Heart right ventricle (tissue), 16 donors: ENCODE measurements around the gene ADIPOR1. TPM values are rescaled to one million over a fixed set of nuclear protein-coding genes. Genes with fewer than 3 reads are reported as not detected.
"Not testable (repeated sequence)": the region's sequence is repeated elsewhere in the genome, so short reads cannot be mapped to it uniquely, and the experiment has no call there.

Source experiments
- ATAC-seq, 8 donors: fragments of 200-7000 bp; cut with Tn5 transposase; one replicate each; pipeline ENCODE4 v1.9.1; 2020; ENCODE audit warnings: mild to moderate bottlenecking in 8 of 8, moderate library complexity in 8 of 8, moderate number of reproducible peaks in 1 of 8
- DNase-seq, 2 donors: peaks; one replicate each; pipeline ENCODE4 v3.0.0-alpha.2; 2020
- H3K27ac ChIP-seq, 10 donors: fragments of 200-600 bp; sonication (generic) in 2 of 10; one replicate each; pipeline versions ENCODE4 v1.5.0 to v1.8.0; 2020 to 2022; ENCODE audit warnings: mild to moderate bottlenecking in 3 of 10
- H3K27me3 ChIP-seq, 7 donors: fragments of 200-600 bp; one replicate each; pipeline ENCODE4 v1.8.0; 2021 to 2022; ENCODE audit warnings: mild to moderate bottlenecking in 2 of 7
- H3K36me3 ChIP-seq, 9 donors: fragments of 200-600 bp; sonication (generic) in 1 of 9; one replicate each; pipeline versions ENCODE4 v1.5.0 to v1.8.0; 2020 to 2022; ENCODE audit warnings: mild to moderate bottlenecking in 2 of 9
- H3K4me1 ChIP-seq, 9 donors: fragments of 200-600 bp; sonication (generic) in 1 of 9; one replicate each; pipeline versions ENCODE4 v1.5.0 to v1.8.0; 2020 to 2022; ENCODE audit warnings: mild to moderate bottlenecking in 4 of 9
- H3K4me3 ChIP-seq, 10 donors: fragments of 200-600 bp; sonication (generic) in 2 of 10; one replicate each; pipeline versions ENCODE4 v1.5.0 to v1.8.0; 2020 to 2022; ENCODE audit warnings: mild to moderate bottlenecking in 7 of 10, moderate library complexity in 2 of 10
- H3K9me3 ChIP-seq, 11 donors: fragments of 200-600 bp in 10 of 11; sonication (generic) in 2 of 11; one replicate each; pipeline versions ENCODE4 v1.5.0 to v1.8.0; 2013 to 2022; ENCODE audit warnings: mild to moderate bottlenecking in 2 of 11, control low read depth in 1 of 11, moderate library complexity in 1 of 11
- CTCF ChIP-seq, 9 donors: fragments of 200-600 bp; sonication (generic) in 2 of 9; IDR thresholded peaks; one replicate each; pipeline versions ENCODE4 v1.5.0 to v1.8.0; 2021 to 2022; ENCODE audit warnings: antibody characterized with exemption in 9 of 9, mild to moderate bottlenecking in 5 of 9, moderate library complexity in 1 of 9
- WGBS, 2 donors: extraction: QIAGEN DNeasy Blood & Tissue Kit; methylation state at CpG; one replicate each; pipeline ENCODE4 v1.1.7; 2013; ENCODE audit warnings: inconsistent platforms in 1 of 2; 5-methylcytosine and 5-hydroxymethylcytosine counted together
- intact Hi-C, 10 donors: fragments of 100-400 bp; cut with DNase I; formaldehyde crosslinking; loops; one replicate each; pipeline versions ENCODE4 v1.11.1 to v1.14.2; 2022
- polyA plus RNA-seq, 2 donors: library from polyadenylated mRNA; stranded (reverse); fragments of 200-250 nt; gene quantifications; one replicate each; pipeline ENCODE4 v1.2.3, GENCODE V29; 2013
- total RNA-seq, 10 donors: library from RNA; stranded (reverse); fragmentation: NEBNext Ultra II Directional in 3 of 10; extraction: Animal tissue kit (Norgen Biotek cat#: 25700) in 3 of 10; gene quantifications; one replicate each; pipeline versions ENCODE4 v1.2.1 to v1.2.4, GENCODE V29; 2021 to 2023
- donor health status: Arrhythmogenic right ventricular cardiomyopathy.
- donor health status: ischemic (EF 13 %, LVEDD 7.1; RV severe dilation, severe dysfunction).
- donor health status: healthy with polysubstance abuse.
- donor health status: DM: no; HTN: yes; CAD: no.
- donor health status: DM: no; HTN: no; CAD: no.
- donor health status: ischemic (EF 25% LVEDD 6.9; RV normal size, moderate dysfunction).
- donor health status: ischemic (EF 25% LVEDD 5.7; RV mildly dilated, moderate dysfunction).
- donor health status: healthy.
- donor health status: DM: yes; HTN: yes; CAD: no.
- donor health status: Ischemic cardiomyopathy.
- donor health status: ischemic (EF 35%, LVEDD 5.7; RV mildly dilated, moderate dysfunction).
- donor health status: nonischemic (EF 11% LVEDD 7.7; RV severe dilation, severe dysfunction).
- donor health status: DM: yes; HTN: yes; CAD: no.
- donor health status: PGD.
- donor health status: ischemic (EF 29% LVEDD 5.4; RV normal size, mild dysfunction).
- donor health status: nonischemic (EF 23%, LVEDD 6.1; RV moderate dilation, normal function).

The ADIPOR1 gene
- total and polyA plus RNA-seq, 12 donors, result 56.3 to 117 (median 95.0) TPM

DNA sequence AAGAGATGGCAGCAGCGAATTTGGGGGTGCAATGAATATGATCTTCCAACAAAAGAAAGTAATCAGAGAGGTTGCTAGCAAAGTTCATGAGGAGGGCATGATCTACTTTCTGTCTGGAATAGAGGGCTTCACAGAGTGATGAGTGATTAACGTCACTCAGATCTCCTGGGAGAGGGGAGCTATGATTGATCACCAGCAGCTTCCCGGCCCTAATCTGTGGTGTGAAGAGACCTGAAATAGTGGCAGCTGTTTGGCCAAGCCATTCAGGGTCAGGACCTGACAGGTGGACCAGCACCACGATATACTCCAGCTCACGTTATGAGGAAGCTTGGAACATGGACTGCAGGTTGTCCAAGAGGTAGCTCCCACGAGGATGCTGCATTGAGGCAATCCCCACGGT is 29.1 kb upstream of the ADIPOR1 start:
- no peak for DNase-seq
- WGBS, 2 donors, result 66 to 68% methylated on average over 7 of the region's 7 CpGs
- no peak for ATAC-seq
- Histone ChIP-seq H3K4me3 (no peak overlapping the region), H3K36me3 (no peaks in the 10 kb centered on the region), H3K4me1 (peaks cover 0 to 23% (median 0%) of the 10 kb centered on the region in 9 donors), H3K27me3 (peaks cover 0 to 32% (median 0%) of the 10 kb centered on the region in 7 donors), H3K9me3 (peaks cover 0 to 6% (median 0%) of the 10 kb centered on the region in 11 donors), H3K27ac (no peak overlapping the region)
- no peak for TF ChIP-seq CTCF (IDR thresholded peaks at IDR 0.05)
- intact Hi-C loops, result loop anchor here in 1 of 10 donors (10.0 kb wide), 1 partner anchor 62 kb away; the partner anchor contains the start of gene KLHL12

DNA sequence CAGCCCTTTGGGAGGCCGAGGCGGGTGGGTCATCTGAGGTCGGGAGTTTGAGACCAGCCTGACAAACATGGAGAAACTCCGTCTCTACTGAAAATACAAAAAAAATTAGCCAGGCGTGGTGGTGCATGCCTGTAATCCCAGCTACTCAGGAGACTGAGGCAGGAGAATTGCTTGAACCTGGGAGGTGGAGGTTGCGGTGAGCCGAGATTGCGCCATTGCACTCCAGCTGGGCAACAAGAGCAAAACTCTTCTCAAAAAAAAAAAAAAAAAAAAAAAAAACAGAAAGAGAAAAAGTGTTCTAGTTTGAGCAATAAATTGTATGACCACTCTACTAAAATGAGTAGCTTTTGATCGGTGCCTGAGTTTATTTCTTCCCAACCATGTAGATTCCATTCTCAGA is 28.0 kb upstream of the ADIPOR1 start:
- not testable (repeated sequence) for DNase-seq, H3K27ac ChIP-seq, H3K9me3 ChIP-seq, H3K4me3 ChIP-seq, H3K36me3 ChIP-seq, ATAC-seq
- Histone ChIP-seq H3K4me1 (peaks cover 0 to 23% (median 0%) of the 10 kb centered on the region in 9 donors), H3K27me3 (peaks cover 0 to 27% (median 0%) of the 10 kb centered on the region in 7 donors)
- intact Hi-C loops, result loop anchor here in 1 of 10 donors (10.0 kb wide), 1 partner anchor 61 kb away; the partner anchor contains the start of gene KLHL12
- 76 to 85% methylated on average over 9 of the region's 9 CpGs for WGBS, 2 donors

DNA sequence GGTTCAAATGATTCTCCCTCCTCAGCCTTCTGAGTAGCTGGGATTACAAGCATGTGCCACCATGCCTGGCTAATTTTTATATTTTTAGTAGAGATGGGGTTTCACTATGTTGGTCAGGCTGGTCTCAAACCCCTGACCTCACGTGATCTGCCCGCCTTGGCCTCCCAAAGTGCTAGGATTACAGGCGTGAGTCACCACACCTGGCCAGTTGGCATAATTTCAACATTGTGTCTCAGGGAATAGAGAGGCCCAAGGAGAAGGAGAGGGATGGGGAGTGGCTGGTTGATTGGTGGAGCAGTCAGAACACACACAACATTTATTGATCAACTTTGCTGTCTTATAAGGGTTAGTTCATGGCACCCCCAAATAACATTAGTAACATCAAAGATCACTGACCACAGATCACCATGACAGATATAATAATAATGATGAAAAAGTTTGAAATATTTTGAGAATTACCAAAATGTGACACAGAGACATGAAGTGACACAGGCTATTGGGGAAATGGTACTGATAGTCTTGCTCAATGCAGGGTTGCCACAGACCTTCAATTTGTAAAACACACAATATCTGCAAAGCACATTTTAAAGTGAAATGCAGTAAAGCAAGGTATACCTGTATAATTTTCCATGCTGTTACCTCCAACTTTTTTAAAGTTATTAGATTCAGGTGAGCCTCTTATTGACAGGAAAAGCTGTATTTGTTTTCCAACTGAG is 24.8 kb upstream of the ADIPOR1 start:
- intact Hi-C loops, result loop anchor here in 1 of 10 donors (10.0 kb wide), 1 partner anchor 58 kb away; the partner anchor contains the start of gene KLHL12
- Histone ChIP-seq H3K36me3 (no peaks in the 10 kb centered on the region), H3K27me3 (peaks cover 0 to 24% (median 8%) of the 10 kb centered on the region in 7 donors), H3K4me1 (peaks cover 0 to 9% (median 0%) of the 10 kb centered on the region in 9 donors), H3K4me3 (no peak overlapping the region), H3K9me3 (no peaks in the 10 kb centered on the region), H3K27ac (no peak overlapping the region)
- DNase-seq, result no peak
- no peak for ATAC-seq
- 79 to 82% methylated on average over 3 of the region's 3 CpGs for WGBS, 2 donors
- TF ChIP-seq CTCF (IDR thresholded peaks at IDR 0.05), result no peak

DNA sequence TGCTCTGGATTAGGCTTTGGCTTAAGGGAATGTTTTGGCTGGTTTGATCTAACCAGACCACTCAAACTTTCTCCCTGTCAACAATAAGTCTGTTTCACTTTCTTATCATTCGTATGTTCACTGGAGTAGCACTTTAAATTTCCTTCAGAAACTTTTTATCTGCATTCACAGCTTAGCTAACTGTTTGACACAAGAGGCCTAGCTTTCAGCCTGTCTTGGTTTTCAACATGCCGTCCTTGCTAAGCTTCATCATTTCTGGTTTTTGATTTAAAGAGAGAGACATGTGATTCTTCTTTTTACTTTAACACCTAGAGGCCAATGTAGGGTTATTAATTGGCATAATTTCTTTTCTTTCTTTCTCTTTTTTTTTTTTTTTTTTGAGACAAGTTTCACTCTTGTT is 23.8 kb upstream of the ADIPOR1 start:
- DNase-seq, result no peak
- no peaks in the 10 kb centered on the region for H3K9me3 ChIP-seq
- intact Hi-C loops, result loop anchor here in 1 of 10 donors (10.0 kb wide), 1 partner anchor 57 kb away; the partner anchor contains the start of gene KLHL12
- no peaks in the 10 kb centered on the region for H3K36me3 ChIP-seq
- 47 to 51% methylated on average over 2 of the region's 2 CpGs for WGBS, 2 donors
- H3K4me1 ChIP-seq, result peaks cover 0 to 7% (median 0%) of the 10 kb centered on the region in 9 donors
- no peak for TF ChIP-seq CTCF (IDR thresholded peaks at IDR 0.05)
- H3K4me3 ChIP-seq, result no peak overlapping the region
- no peak overlapping the region for H3K27ac ChIP-seq
- no peak for ATAC-seq
- H3K27me3 ChIP-seq, result peaks cover 0 to 23% (median 14%) of the 10 kb centered on the region in 7 donors

DNA sequence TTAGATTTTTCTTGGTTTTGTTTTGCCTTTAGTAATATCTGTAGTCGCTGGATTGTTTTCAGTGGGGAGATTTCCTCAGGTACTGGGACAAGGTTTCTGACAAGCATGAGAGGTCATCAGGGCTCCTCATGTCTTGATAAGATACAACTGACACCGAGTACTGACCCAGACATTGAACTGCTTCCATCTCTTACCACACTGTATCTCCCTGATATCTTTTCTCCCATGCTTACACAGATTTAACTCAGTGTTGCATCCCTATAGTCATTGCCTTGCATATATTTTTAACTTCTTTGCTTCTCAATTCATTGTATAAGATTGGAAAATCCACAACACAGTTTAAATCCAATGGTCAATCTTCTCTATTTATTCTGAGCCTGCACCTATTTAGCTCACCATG is 21.3 kb upstream of the ADIPOR1 start:
- TF ChIP-seq CTCF (IDR thresholded peaks at IDR 0.05), result no peak
- 47 to 62% methylated on average over 2 of the region's 2 CpGs for WGBS, 2 donors
- DNase-seq (no peak), ATAC-seq (no peak)
- Histone ChIP-seq H3K9me3 (no peaks in the 10 kb centered on the region), H3K4me1 (peaks cover 0 to 7% (median 0%) of the 10 kb centered on the region in 9 donors), H3K27ac (no peak overlapping the region), H3K27me3 (peaks cover 0 to 25% (median 15%) of the 10 kb centered on the region in 7 donors), H3K36me3 (no peaks in the 10 kb centered on the region), H3K4me3 (no peak overlapping the region)
- intact Hi-C loops, result no loop called here
